ENCODE data around the gene KCNJ15.

DNA sequence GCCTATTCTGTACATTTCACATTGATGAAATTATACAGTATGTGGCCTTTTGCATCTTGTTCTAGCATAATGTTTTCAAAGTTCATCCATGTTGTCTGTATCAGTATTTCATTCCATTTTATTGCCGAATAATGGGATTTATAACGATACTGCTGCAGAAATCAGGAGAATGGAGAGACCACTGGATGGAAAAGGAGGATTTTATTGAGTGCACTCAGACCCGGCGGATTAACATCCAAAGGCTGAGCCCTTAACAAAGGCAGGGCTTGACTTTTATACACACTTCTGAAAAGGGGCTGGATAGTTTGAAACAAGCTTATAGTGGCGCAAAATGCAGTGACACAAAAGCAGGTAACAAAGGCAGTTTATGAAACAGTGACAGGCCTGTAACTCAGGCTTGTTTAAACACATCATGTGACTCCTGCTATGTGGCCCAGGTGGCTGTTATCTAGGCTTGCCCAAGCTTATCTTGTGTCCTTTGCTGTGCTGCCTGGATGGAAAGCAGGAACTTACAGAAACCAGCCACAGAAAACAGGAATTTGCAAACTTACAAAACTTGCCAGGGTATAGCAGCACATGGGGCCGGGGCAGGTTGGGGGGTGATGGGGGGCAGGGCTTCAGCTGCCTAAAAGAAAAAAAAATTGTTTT, 32.8 kb upstream of the KCNJ15 start:
- TF ChIP-seq, protein P1, sequence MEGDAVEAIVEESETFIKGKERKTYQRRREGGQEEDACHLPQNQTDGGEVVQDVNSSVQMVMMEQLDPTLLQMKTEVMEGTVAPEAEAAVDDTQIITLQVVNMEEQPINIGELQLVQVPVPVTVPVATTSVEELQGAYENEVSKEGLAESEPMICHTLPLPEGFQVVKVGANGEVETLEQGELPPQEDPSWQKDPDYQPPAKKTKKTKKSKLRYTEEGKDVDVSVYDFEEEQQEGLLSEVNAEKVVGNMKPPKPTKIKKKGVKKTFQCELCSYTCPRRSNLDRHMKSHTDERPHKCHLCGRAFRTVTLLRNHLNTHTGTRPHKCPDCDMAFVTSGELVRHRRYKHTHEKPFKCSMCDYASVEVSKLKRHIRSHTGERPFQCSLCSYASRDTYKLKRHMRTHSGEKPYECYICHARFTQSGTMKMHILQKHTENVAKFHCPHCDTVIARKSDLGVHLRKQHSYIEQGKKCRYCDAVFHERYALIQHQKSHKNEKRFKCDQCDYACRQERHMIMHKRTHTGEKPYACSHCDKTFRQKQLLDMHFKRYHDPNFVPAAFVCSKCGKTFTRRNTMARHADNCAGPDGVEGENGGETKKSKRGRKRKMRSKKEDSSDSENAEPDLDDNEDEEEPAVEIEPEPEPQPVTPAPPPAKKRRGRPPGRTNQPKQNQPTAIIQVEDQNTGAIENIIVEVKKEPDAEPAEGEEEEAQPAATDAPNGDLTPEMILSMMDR (IDR thresholded peaks at IDR 0.05; ENCODE audit: low read depth, low read length), result no peak
- TF ChIP-seq POLR2A (IDR thresholded peaks at IDR 0.05; ENCODE audit: extremely low read depth, insufficient read length) (no peak), MYC (IDR thresholded peaks at IDR 0.05; ENCODE audit: low read depth, low read length) (no peak)
- TF ChIP-seq, protein P2, sequence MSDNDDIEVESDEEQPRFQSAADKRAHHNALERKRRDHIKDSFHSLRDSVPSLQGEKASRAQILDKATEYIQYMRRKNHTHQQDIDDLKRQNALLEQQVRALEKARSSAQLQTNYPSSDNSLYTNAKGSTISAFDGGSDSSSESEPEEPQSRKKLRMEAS (IDR thresholded peaks at IDR 0.05; ENCODE audit: low read depth, low read length), result no peak

Measured in NB4 (cell line).